Measurements from ENCODE around the gene ANGPTL4.
A peak's percentile ranks its signal among the peaks of the same experiment; 100 is the strongest.

Gene ANGPTL4

DNA sequence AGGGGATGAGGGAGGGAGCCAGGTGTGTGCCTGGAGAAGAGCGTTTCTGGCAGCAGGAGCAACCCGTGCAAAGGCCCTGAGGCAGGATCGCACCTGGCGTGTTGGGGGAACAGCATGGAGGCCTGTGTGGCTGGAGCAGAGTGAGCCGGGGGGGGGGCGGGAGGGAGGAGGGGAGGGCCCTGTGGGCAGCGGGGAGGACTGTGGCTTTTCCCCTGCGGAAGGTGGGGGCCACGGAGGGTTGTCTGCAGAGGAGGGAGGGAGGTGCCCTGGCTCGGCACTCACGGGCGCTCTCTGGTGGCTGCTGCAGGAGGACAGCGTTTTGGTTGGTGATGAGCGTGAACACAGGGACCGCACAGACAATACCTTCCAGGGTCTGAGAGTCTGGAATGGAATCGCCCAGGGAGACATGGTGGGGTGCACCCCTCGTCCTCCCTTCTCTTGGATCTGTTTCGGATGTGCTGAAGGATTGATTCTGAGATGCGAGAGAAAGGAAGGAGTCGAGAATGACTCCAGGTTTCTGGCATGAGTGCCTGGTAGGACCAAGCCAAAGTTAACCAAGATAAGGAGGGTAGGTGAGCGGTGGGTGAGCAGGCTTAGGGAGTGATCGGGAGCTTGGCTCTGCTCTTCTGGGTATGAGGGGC, 32.7 kb downstream of the ANGPTL4 start:
- TF ChIP-seq, protein P1, sequence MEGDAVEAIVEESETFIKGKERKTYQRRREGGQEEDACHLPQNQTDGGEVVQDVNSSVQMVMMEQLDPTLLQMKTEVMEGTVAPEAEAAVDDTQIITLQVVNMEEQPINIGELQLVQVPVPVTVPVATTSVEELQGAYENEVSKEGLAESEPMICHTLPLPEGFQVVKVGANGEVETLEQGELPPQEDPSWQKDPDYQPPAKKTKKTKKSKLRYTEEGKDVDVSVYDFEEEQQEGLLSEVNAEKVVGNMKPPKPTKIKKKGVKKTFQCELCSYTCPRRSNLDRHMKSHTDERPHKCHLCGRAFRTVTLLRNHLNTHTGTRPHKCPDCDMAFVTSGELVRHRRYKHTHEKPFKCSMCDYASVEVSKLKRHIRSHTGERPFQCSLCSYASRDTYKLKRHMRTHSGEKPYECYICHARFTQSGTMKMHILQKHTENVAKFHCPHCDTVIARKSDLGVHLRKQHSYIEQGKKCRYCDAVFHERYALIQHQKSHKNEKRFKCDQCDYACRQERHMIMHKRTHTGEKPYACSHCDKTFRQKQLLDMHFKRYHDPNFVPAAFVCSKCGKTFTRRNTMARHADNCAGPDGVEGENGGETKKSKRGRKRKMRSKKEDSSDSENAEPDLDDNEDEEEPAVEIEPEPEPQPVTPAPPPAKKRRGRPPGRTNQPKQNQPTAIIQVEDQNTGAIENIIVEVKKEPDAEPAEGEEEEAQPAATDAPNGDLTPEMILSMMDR (IDR thresholded peaks at IDR 0.05; ENCODE audit: insufficient read depth, low read length): peak; percentile 79
- no peak for TF ChIP-seq SPI1 (IDR thresholded peaks at IDR 0.05; ENCODE audit: borderline replicate concordance, low read depth)
- H3K4me3 ChIP-seq (replicated peaks; ENCODE audit: insufficient read depth, low read length): no peak overlapping the region
- H3K27ac ChIP-seq (replicated peaks): no peak overlapping the region
- peak; percentile 42 to 81 for DNase-seq (ENCODE audit: low read depth in 1 of 2, low spot score in 1 of 2)
- H3K27me3 ChIP-seq (ENCODE audit: insufficient read depth, poor library complexity, severe bottlenecking): no peaks in the 10 kb centered on the region

DNA sequence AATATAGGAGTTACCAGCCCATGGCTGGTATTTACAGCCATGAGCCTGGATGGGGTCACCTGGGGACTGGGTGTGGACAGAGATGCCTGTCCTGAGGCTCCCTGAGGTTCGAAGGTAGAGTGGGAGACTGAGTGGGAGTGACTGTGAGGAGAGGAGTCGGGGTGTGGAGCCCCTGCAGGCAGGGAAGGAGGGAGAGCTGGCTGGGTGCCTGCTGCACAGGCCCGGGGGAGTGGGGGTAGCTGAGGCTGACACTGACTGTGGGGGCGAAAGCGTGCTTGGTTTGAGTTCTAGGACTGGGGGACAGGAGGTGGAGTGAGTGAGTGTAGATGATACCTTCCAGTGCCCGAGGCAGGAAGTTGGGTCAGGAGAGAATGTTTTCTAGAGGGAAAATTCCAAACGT, 33.3 kb downstream of the ANGPTL4 start:
- TF ChIP-seq, protein P1 (IDR thresholded peaks at IDR 0.05; ENCODE audit: insufficient read depth, low read length): no peak
- TF ChIP-seq GABPA (IDR thresholded peaks at IDR 0.05; ENCODE audit: low read depth) (no peak), POLR2AphosphoS5 (IDR thresholded peaks at IDR 0.05; ENCODE audit: low read depth) (no peak), SPI1 (IDR thresholded peaks at IDR 0.05; ENCODE audit: borderline replicate concordance, low read depth) (no peak)
- TF ChIP-seq, protein P2, sequence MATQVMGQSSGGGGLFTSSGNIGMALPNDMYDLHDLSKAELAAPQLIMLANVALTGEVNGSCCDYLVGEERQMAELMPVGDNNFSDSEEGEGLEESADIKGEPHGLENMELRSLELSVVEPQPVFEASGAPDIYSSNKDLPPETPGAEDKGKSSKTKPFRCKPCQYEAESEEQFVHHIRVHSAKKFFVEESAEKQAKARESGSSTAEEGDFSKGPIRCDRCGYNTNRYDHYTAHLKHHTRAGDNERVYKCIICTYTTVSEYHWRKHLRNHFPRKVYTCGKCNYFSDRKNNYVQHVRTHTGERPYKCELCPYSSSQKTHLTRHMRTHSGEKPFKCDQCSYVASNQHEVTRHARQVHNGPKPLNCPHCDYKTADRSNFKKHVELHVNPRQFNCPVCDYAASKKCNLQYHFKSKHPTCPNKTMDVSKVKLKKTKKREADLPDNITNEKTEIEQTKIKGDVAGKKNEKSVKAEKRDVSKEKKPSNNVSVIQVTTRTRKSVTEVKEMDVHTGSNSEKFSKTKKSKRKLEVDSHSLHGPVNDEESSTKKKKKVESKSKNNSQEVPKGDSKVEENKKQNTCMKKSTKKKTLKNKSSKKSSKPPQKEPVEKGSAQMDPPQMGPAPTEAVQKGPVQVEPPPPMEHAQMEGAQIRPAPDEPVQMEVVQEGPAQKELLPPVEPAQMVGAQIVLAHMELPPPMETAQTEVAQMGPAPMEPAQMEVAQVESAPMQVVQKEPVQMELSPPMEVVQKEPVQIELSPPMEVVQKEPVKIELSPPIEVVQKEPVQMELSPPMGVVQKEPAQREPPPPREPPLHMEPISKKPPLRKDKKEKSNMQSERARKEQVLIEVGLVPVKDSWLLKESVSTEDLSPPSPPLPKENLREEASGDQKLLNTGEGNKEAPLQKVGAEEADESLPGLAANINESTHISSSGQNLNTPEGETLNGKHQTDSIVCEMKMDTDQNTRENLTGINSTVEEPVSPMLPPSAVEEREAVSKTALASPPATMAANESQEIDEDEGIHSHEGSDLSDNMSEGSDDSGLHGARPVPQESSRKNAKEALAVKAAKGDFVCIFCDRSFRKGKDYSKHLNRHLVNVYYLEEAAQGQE (IDR thresholded peaks at IDR 0.05; ENCODE audit: insufficient replicate concordance, low read depth): no peak
- Histone ChIP-seq H3K27me3 (ENCODE audit: insufficient read depth, poor library complexity, severe bottlenecking) (no peaks in the 10 kb centered on the region), H3K4me3 (replicated peaks; ENCODE audit: insufficient read depth, low read length) (no peak overlapping the region), H3K27ac (replicated peaks) (no peak overlapping the region)
- DNase-seq (ENCODE audit: low read depth in 1 of 2, low spot score in 1 of 2): no peak

DNA sequence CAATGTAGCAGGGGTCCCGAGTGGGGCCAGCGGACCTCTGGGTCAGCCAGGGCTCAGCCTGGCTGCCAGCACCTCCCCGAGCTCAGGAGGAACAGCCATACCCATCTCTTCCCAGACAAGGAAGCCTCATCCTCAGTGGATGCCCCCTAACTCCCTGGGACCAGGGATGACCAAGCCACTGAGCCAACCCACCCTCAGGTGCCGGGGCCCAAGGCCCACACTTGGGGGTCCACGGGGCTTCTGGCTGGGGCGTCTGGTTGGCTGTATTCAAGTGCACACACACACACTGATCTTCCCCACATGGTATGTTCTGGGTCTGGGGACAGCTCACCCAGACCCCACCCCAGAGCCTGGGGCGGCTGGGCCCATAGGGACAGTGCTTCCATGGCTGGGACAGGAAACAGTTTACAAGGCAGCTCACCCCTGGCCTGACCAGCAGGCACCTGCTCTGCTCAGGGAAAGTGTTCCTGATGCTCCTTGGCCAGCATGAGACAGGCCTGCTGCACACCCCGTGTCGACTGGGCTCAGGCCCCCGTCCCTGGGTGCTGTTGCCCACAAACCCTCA, 33.9 kb downstream of the ANGPTL4 start:
- no peak overlapping the region for H3K27ac ChIP-seq (replicated peaks)
- no peak for DNase-seq (ENCODE audit: low read depth in 1 of 2, low spot score in 1 of 2)
- H3K4me3 ChIP-seq (replicated peaks; ENCODE audit: insufficient read depth, low read length): no peak overlapping the region
- TF ChIP-seq SPI1 (IDR thresholded peaks at IDR 0.05; ENCODE audit: borderline replicate concordance, low read depth) (no peak), GABPA (IDR thresholded peaks at IDR 0.05; ENCODE audit: low read depth) (no peak), POLR2AphosphoS5 (IDR thresholded peaks at IDR 0.05; ENCODE audit: low read depth) (no peak)
- no peaks in the 10 kb centered on the region for H3K27me3 ChIP-seq (ENCODE audit: insufficient read depth, poor library complexity, severe bottlenecking)

DNA sequence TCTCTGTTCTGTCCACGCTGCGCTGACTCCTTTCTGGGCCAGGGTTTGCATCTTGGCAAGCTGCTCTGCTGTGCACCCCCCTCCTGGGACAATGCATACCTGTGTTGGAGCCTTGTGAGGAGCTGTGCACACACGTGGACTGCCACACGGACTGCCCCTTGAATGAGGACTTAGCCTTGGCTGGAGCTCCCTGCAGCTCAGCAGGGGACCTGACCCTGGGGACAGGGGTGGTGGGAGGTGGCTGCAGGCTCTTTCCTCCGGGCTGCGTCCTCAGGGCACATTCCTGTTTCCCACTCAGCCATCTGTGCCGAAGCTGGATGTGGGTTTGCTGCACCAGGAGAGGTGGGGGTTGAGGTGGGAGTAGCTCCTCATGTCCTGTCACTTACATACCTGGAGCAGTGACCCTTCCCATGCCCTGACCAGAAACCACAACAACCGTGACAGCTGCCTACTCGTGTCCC, 34.4 kb downstream of the ANGPTL4 start:
- no peak overlapping the region for H3K27ac ChIP-seq (replicated peaks)
- no peak overlapping the region for H3K4me3 ChIP-seq (replicated peaks; ENCODE audit: insufficient read depth, low read length)
- H3K27me3 ChIP-seq (ENCODE audit: insufficient read depth, poor library complexity, severe bottlenecking): no peaks in the 10 kb centered on the region
- TF ChIP-seq GABPA (IDR thresholded peaks at IDR 0.05; ENCODE audit: low read depth): no peak
- TF ChIP-seq, protein P2 (IDR thresholded peaks at IDR 0.05; ENCODE audit: insufficient replicate concordance, low read depth): no peak
- TF ChIP-seq POLR2AphosphoS5 (IDR thresholded peaks at IDR 0.05; ENCODE audit: low read depth): no peak
- TF ChIP-seq SPI1 (IDR thresholded peaks at IDR 0.05; ENCODE audit: borderline replicate concordance, low read depth): no peak
- TF ChIP-seq, protein P1 (IDR thresholded peaks at IDR 0.05; ENCODE audit: insufficient read depth, low read length): no peak
- DNase-seq (ENCODE audit: low read depth in 1 of 2, low spot score in 1 of 2): no peak
